GM20000 (cell line): ENCODE measurements around the gene FARS2.

Experiments used
- DNase-seq: peaks from one replicate; pipeline ENCODE4 v3.0.0; 2012; ENCODE audit warnings: low spot score
- CTCF ChIP-seq: IDR thresholded peaks from 2 replicates; pipeline ENCODE4 v1.5.1; 2012; ENCODE audit warnings: mild to moderate bottlenecking, control low read depth; ENCODE audit errors: extremely low read depth, missing control alignments

Gene FARS2

GRCh38 chr6:5771211-5771610 lies 509.9 kb downstream of the FARS2 start:
- TF ChIP-seq CTCF = no peak
- DNase-seq = no peak

- DNase-seq = no peak
- no peak for TF ChIP-seq CTCF
Observed at GRCh38 chr6:5771759-5772390, 510.6 kb downstream of the FARS2 start.

GRCh38 chr6:5772408-5773120 lies 511.3 kb downstream of the FARS2 start:
- no peak for TF ChIP-seq CTCF
- no peak for DNase-seq

GRCh38 chr6:5776104-5776503 lies 514.8 kb downstream of the FARS2 start:
- TF ChIP-seq CTCF = no peak
- no peak for DNase-seq

GRCh38 chr6:5776706-5777390 lies 515.5 kb downstream of the FARS2 start:
- no peak for DNase-seq
- TF ChIP-seq CTCF = no peak

- no peak for TF ChIP-seq CTCF
- peak; percentile 25 for DNase-seq
Observed at GRCh38 chr6:5778317-5778857, 517.1 kb downstream of the FARS2 start.

GRCh38 chr6:5778906-5779305 lies 517.6 kb downstream of the FARS2 start:
- TF ChIP-seq CTCF = no peak

More at GRCh38 chr6:5778906-5779305, 517.6 kb downstream of the FARS2 start:
- no peak for DNase-seq
